Ishikawa (cell line): ENCODE measurements around the gene BAZ1B.

Source experiments
- CEBPB ChIP-seq: IDR thresholded peaks from 2 replicates; pipeline ENCODE4 v1.6.1; 2012
- CREB1 ChIP-seq: IDR thresholded peaks from 2 replicates; pipeline ENCODE4 v1.6.1; 2012; ENCODE audit warnings: low read depth
- EGR1 ChIP-seq: IDR thresholded peaks from 2 replicates; pipeline ENCODE4 v1.6.1; 2012
- EP300 ChIP-seq: IDR thresholded peaks from 2 replicates; pipeline ENCODE4 v1.6.1; 2012; ENCODE audit warnings: borderline replicate concordance
- FOXM1 ChIP-seq: IDR thresholded peaks from 2 replicates; pipeline ENCODE4 v1.6.1; 2012; ENCODE audit warnings: low read depth, borderline replicate concordance
- MAX ChIP-seq: IDR thresholded peaks from 2 replicates; pipeline ENCODE4 v1.6.1; 2012
- NFIC ChIP-seq: IDR thresholded peaks from 2 replicates; pipeline ENCODE4 v1.6.1; 2012
- RAD21 ChIP-seq: IDR thresholded peaks from 2 replicates; pipeline ENCODE4 v1.6.1; 2012; ENCODE audit warnings: low read depth
- REST ChIP-seq: IDR thresholded peaks from 2 replicates; pipeline ENCODE4 v1.6.1; 2012; ENCODE audit warnings: low read depth, mild to moderate bottlenecking
- TAF1 ChIP-seq: IDR thresholded peaks from 2 replicates; pipeline ENCODE4 v1.6.1; 2012; ENCODE audit warnings: low read depth, mild to moderate bottlenecking
- TCF12 ChIP-seq: IDR thresholded peaks from 2 replicates; pipeline ENCODE4 v1.6.1; 2012; ENCODE audit warnings: low read depth
- TEAD4 ChIP-seq: IDR thresholded peaks from 2 replicates; pipeline ENCODE4 v1.6.1; 2012
- USF1 ChIP-seq: IDR thresholded peaks from 2 replicates; pipeline ENCODE4 v1.6.1; 2012
- YY1 ChIP-seq: IDR thresholded peaks from 2 replicates; pipeline ENCODE4 v1.6.1; 2012; ENCODE audit warnings: low read depth
- ZBTB7A ChIP-seq: IDR thresholded peaks from 2 replicates; pipeline ENCODE4 v1.6.1; 2012; ENCODE audit warnings: low read depth

BAZ1B gene

GRCh38 chr7:73397521-73398281 lies 124.4 kb downstream of the BAZ1B start:
- TF ChIP-seq CREB1 = no peak
- TF ChIP-seq MAX = no peak
- TF ChIP-seq RAD21 = no peak
- no peak for TF ChIP-seq REST
- no peak for TF ChIP-seq TAF1
- no peak for TF ChIP-seq TEAD4
- TF ChIP-seq FOXM1 = no peak
- TF ChIP-seq EP300 = no peak
- TF ChIP-seq EGR1 = no peak
- TF ChIP-seq TCF12 = no peak
- no peak for TF ChIP-seq YY1
- no peak for TF ChIP-seq NFIC
- no peak for TF ChIP-seq CEBPB
- no peak for TF ChIP-seq USF1
- TF ChIP-seq ZBTB7A = no peak

- no peak for TF ChIP-seq TAF1
Measured at GRCh38 chr7:73395538-73396503, 126.3 kb downstream of the BAZ1B start.

- no peak for TF ChIP-seq YY1
- TF ChIP-seq ZBTB7A = no peak
- TF ChIP-seq USF1 = no peak
- no peak for TF ChIP-seq EP300
- no peak for TF ChIP-seq RAD21
- no peak for TF ChIP-seq MAX
- TF ChIP-seq NFIC = no peak
- no peak for TF ChIP-seq REST
- no peak for TF ChIP-seq CREB1
- no peak for TF ChIP-seq TEAD4
- TF ChIP-seq TAF1 = no peak
- TF ChIP-seq EGR1 = no peak
- no peak for TF ChIP-seq CEBPB
- TF ChIP-seq FOXM1 = no peak
- no peak for TF ChIP-seq TCF12
Measured at GRCh38 chr7:73394422-73394821, 127.7 kb downstream of the BAZ1B start.

- TF ChIP-seq TEAD4 (no peak), TCF12 (no peak), USF1 (no peak), TAF1 (no peak), CEBPB (no peak), ZBTB7A (no peak), NFIC (no peak), CREB1 (no peak), EGR1 (no peak), EP300 (no peak), REST (no peak), FOXM1 (no peak), MAX (no peak)
Measured at GRCh38 chr7:73391396-73391795, 130.7 kb downstream of the BAZ1B start.
